Hepatocyte (in vitro differentiated cells): ENCODE data around the gene SET.

Source experiments
- CTCF ChIP-seq: fragments of 200-600 bp; sonication (generic); IDR thresholded peaks from 2 replicates; pipeline ENCODE4 v1.5.1; 2016; ENCODE audit warnings: antibody characterized with exemption, mild to moderate bottlenecking; ENCODE audit not compliant: poor library complexity
- EZH2phosphoT487 ChIP-seq: fragments of 200-600 bp; sonication (generic); IDR thresholded peaks from one replicate; pipeline ENCODE4 v1.6.1; 2018; ENCODE audit warnings: antibody characterized with exemption, mild to moderate bottlenecking, low read depth, moderate library complexity; ENCODE audit not compliant: unreplicated experiment, severe bottlenecking

GRCh38 chr9:128688501-128689292 is at the start of gene SET:
- no peak for TF ChIP-seq CTCF
- TF ChIP-seq EZH2phosphoT487 = no peak
